Glomerular visceral epithelial cell (primary cell): Measurements from ENCODE around the gene WNT4.

ENCODE experiments used
- DNase-seq: peaks from one replicate; pipeline ENCODE4 v3.0.0-alpha.2; 2016; ENCODE audit errors: extremely low spot score

The WNT4 gene

GRCh38 chr1:22143065-22144033, at the start of gene WNT4:
TSS of gene WNT4 (minus strand) at chr1:22143097. CDS start at chr1:22142922, 175 bp downstream.
- DNase-seq = peak; percentile 59

- DNase-seq = no peak
These were observed 47.8 kb upstream of the WNT4 start for GRCh38 chr1:22190731-22191130.

- DNase-seq = no peak
These were observed 47.4 kb upstream of the WNT4 start for GRCh38 chr1:22190251-22190650.

GRCh38 chr1:22189619-22190018, 46.7 kb upstream of the WNT4 start:
- DNase-seq = no peak

GRCh38 chr1:22188914-22189313, 46.0 kb upstream of the WNT4 start:
- no peak for DNase-seq

GRCh38 chr1:22188436-22188835, 45.5 kb upstream of the WNT4 start:
- no peak for DNase-seq

GRCh38 chr1:22186311-22186710, 43.4 kb upstream of the WNT4 start:
- peak; percentile 7 for DNase-seq

GRCh38 chr1:22184892-22185612, 42.2 kb upstream of the WNT4 start:
- DNase-seq = peak; percentile 79

- DNase-seq = no peak
These were observed 41.6 kb upstream of the WNT4 start for GRCh38 chr1:22184454-22184853.

- no peak for DNase-seq
These were observed 39.8 kb upstream of the WNT4 start for GRCh38 chr1:22182715-22183114.

GRCh38 chr1:22179197-22179803, 36.4 kb upstream of the WNT4 start:
- no peak for DNase-seq

GRCh38 chr1:22177354-22178003, 34.6 kb upstream of the WNT4 start:
- DNase-seq = no peak

- DNase-seq = no peak
These were observed 33.4 kb upstream of the WNT4 start for GRCh38 chr1:22176258-22176657.

GRCh38 chr1:22174446-22175220, 31.7 kb upstream of the WNT4 start:
- no peak for DNase-seq

GRCh38 chr1:22171951-22172715, 29.2 kb upstream of the WNT4 start:
- DNase-seq = no peak

- DNase-seq = no peak
These were observed 26.9 kb upstream of the WNT4 start for GRCh38 chr1:22169816-22170215.

- no peak for DNase-seq
These were observed 25.6 kb upstream of the WNT4 start for GRCh38 chr1:22168412-22168973.

GRCh38 chr1:22166439-22166838, 23.5 kb upstream of the WNT4 start:
- DNase-seq = no peak

- no peak for DNase-seq
These were observed 22.2 kb upstream of the WNT4 start for GRCh38 chr1:22164841-22165808.
